Left lobe of liver (tissue), 2 donors: Measurements from ENCODE around the gene SLC19A3. TPM values are rescaled to one million over a fixed set of nuclear protein-coding genes. Genes with fewer than 3 reads are reported as not detected.
"Not testable (repeated sequence)": the region's sequence is repeated elsewhere in the genome, so short reads cannot be mapped to it uniquely, and the experiment has no call there.

Source experiments
- ATAC-seq: fragments of 200-7000 bp; cut with Tn5 transposase; one replicate; pipeline ENCODE4 v1.9.1; 2020; ENCODE audit warnings: mild to moderate bottlenecking, moderate library complexity
- DNase-seq: peaks from one replicate; pipeline ENCODE4 v3.0.0-alpha.2; 2020; ENCODE audit warnings: low spot score
- total RNA-seq: library from RNA; stranded (reverse); gene quantifications from one replicate; pipeline ENCODE4 v1.2.1, GENCODE V29; 2021
- donor health status: DM: no; HTN: no; CAD: no; lungs with moderate emphysema.
- donor health status: DM: no; HTN: yes; CAD: no.

Gene SLC19A3
- total RNA-seq, 1 donor from 2014 or later, result 14.6 TPM

GRCh38 chr2:227703961-227704360 lies 13.9 kb downstream of the SLC19A3 start:
- DNase-seq (no peak), ATAC-seq (no peak)

GRCh38 chr2:227703280-227703732 lies 14.5 kb downstream of the SLC19A3 start:
- peak; percentile 57 for DNase-seq
- ATAC-seq, result peak; percentile 73

- ATAC-seq, result no peak
- DNase-seq, result no peak
These were observed 16.3 kb downstream of the SLC19A3 start for GRCh38 chr2:227701556-227701955.

GRCh38 chr2:227696990-227697679 lies 20.7 kb downstream of the SLC19A3 start:
- DNase-seq (no peak), ATAC-seq (no peak)

- ATAC-seq, result no peak
- no peak for DNase-seq
These were observed 30.6 kb downstream of the SLC19A3 start for GRCh38 chr2:227687189-227687588.

- DNase-seq, result no peak
- no peak for ATAC-seq
These were observed 33.6 kb downstream of the SLC19A3 start for GRCh38 chr2:227684258-227684657.

GRCh38 chr2:227677928-227678327 lies 39.9 kb downstream of the SLC19A3 start:
- ATAC-seq (no peak), DNase-seq (no peak)

GRCh38 chr2:227674485-227674884 lies 43.3 kb downstream of the SLC19A3 start:
- DNase-seq (no peak), ATAC-seq (no peak)

- ATAC-seq, DNase-seq: not testable (repeated sequence)
These were observed 44.2 kb downstream of the SLC19A3 start for GRCh38 chr2:227673620-227674019.

- no peak for ATAC-seq
- DNase-seq, result no peak
These were observed 46.5 kb downstream of the SLC19A3 start for GRCh38 chr2:227671170-227671905.

- ATAC-seq, DNase-seq: not testable (repeated sequence)
These were observed 51.1 kb downstream of the SLC19A3 start, which contains the start of gene SCYGR5 for GRCh38 chr2:227666631-227667170. Gene SCYGR5 (plus strand): TSS chr2:227666804. CDS start chr2:227666804, 0 bp downstream.

GRCh38 chr2:227665189-227665940 lies 52.5 kb downstream of the SLC19A3 start:
- DNase-seq (no peak), ATAC-seq (no peak)

- ATAC-seq, result no peak
These were observed 56.0 kb downstream of the SLC19A3 start for GRCh38 chr2:227661827-227662226.

GRCh38 chr2:227661025-227661649 lies 56.7 kb downstream of the SLC19A3 start:
- no peak for ATAC-seq
- no peak for DNase-seq

More at GRCh38 chr2:227661827-227662226, 56.0 kb downstream of the SLC19A3 start:
- DNase-seq, result no peak

GRCh38 chr2:227657199-227657845 lies 60.5 kb downstream of the SLC19A3 start:
- DNase-seq (no peak), ATAC-seq (no peak)

GRCh38 chr2:227655454-227655853 lies 62.4 kb downstream of the SLC19A3 start:
- peak; percentile 58 for ATAC-seq
- DNase-seq, result no peak

- ATAC-seq, result no peak
- no peak for DNase-seq
These were observed 63.4 kb downstream of the SLC19A3 start for GRCh38 chr2:227654426-227654825.

- peak; percentile 69 for DNase-seq
These were observed 64.4 kb downstream of the SLC19A3 start for GRCh38 chr2:227653419-227653818.

GRCh38 chr2:227643990-227644551 lies 73.8 kb downstream of the SLC19A3 start:
- ATAC-seq (no peak), DNase-seq (no peak)

More at GRCh38 chr2:227653419-227653818, 64.4 kb downstream of the SLC19A3 start:
- ATAC-seq, result peak; percentile 75

GRCh38 chr2:227642656-227643055 lies 75.2 kb downstream of the SLC19A3 start:
- ATAC-seq, result no peak
- no peak for DNase-seq
